NCI-H1092 (cell line): ENCODE data around the gene RAD50.

Source experiments
- DNase-seq: peaks from one replicate; lab custom pipeline; 2025; lab: John Stamatoyannopoulos, UW

The RAD50 gene

GRCh38 chr5:132662004-132662401 is 105.2 kb downstream of the RAD50 start:
- DNase-seq = no peak

- DNase-seq = no peak
Measured at GRCh38 chr5:132662925-132663770, 106.4 kb downstream of the RAD50 start.

DNA sequence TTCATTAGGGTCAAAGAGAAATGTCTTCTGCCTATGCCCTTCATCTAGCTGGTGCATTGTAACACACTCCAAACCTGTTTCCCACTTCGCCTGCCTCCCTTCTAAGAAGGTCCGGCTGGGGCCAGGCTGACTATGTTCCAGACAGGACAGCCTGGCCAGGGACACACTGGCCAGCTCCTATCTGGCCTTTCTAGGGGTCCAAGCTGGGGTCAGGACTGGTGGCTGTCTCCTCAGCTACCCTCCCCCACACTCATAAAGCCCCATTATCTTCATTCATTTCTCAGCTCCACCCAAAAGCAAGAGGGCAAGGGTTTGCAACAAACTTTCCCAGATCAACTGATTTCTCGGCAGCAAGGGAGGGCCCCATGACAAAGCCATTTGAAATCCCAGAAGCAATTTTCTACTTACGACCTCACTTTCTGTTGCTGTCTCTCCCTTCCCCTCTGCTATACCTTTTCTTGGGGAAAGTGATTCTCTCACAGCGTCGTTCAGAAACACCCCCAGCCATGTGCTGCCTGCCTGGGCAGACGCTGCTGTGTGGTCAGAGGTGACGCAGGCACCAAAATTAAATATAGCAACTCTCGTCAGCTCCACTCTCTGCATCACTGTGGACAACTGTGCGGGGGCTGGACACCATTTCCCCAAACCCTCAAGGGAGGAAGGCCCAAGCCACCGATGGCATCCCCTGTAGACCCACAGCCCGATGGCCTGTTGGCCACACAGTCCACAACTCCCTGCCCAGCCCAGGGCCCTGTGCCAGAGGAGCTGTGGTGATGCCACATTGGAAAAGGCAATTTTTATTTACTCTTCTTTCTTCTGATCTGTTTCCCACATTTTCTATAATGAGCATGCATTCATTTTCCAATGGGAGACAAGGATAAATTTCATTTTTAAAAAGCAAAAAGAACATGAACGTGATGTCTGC is 107.3 kb downstream of the RAD50 start:
- no peak for DNase-seq

DNA sequence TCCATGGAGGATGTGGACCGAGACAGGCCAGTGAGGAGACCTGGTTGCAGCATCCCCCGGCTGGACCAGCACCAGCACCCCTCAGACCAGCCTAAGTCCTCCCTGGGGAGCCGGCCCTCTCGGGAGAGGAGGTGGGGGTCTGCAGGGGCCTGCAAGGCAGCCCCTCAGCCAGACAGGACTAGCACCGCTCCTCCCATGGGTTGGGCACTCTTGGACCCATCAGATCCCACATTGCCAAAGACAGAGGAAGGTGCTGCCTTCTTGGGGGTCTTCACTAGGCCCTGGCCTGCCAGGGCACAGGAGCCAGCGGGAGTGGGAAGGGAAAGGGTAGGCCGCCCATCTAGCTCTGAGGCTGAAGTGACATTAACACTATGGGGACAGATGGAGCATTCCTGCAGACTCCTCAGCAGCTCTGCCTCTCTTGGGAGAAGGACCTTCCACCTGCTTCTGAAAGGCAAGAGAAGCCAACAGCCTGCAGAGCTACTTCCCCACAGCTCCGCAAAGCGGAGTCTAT is 108.0 kb downstream of the RAD50 start:
- DNase-seq = no peak

GRCh38 chr5:132665574-132666080 is 108.8 kb downstream of the RAD50 start:
- no peak for DNase-seq

- no peak for DNase-seq
Measured at GRCh38 chr5:132666310-132667123, 109.7 kb downstream of the RAD50 start.

DNA sequence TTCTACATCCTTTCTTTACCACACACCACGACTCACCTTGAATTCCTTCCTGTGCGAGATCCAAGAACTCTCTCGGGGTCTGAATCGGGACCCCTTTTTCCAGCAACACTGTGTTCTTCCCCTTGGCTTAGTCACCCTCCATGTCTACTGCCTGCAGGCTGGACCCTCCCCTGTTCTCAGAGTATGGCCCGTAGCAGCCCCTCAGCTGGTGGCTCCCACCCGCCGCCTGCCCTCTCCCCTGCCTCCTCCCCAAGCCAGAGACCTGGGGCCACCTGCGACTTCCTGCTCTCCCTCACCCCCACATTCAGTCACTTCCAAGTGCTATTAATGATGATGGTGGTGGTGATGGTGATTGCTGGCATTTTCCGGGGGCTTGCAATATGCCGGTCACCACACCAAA is 110.5 kb downstream of the RAD50 start:
- no peak for DNase-seq

DNA sequence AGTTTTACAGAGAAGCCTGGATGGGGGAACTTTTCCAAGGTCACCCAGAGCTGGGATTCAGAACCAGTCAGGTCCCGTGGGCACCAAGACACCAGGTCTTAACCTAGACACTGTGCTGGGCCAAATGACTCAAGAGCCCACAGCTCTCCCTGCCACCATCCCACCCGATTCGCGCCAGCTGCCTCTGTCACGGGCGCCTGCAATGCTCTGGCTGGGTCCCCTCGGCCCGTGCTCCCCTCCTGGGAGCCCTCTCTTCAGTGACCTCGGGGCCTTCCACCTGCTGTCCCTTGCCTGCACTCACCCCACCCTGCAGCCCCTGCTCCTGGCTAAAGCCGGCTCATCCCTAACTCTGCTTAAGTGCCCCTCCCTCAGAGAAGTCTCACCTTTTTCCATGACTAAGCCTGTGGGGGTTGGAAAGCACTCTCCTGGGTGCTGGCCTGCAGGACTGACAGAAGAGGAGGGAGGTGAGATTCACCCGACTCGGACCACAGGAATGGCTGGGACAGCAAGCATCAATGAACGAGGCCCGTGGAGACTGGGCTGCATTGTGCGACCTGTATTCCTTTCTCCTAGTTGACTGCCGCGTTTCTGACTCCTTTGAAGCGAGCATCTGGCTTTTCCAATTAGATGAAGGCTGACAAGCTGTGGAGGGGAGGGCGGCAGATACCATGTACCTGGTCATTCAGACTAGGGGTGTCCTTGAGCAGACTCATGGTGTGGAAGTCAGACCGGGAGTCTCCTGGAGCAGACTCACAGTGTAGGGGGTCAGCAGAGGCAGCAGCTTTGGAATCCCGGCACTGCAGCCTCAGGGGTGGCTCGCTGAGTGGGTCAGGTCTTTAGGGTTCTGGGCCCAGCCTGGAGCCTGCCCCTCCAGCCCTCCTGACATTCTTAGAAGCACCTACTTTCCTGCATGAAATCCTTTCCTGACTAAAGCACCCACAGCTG is 111.3 kb downstream of the RAD50 start:
- no peak for DNase-seq

DNA sequence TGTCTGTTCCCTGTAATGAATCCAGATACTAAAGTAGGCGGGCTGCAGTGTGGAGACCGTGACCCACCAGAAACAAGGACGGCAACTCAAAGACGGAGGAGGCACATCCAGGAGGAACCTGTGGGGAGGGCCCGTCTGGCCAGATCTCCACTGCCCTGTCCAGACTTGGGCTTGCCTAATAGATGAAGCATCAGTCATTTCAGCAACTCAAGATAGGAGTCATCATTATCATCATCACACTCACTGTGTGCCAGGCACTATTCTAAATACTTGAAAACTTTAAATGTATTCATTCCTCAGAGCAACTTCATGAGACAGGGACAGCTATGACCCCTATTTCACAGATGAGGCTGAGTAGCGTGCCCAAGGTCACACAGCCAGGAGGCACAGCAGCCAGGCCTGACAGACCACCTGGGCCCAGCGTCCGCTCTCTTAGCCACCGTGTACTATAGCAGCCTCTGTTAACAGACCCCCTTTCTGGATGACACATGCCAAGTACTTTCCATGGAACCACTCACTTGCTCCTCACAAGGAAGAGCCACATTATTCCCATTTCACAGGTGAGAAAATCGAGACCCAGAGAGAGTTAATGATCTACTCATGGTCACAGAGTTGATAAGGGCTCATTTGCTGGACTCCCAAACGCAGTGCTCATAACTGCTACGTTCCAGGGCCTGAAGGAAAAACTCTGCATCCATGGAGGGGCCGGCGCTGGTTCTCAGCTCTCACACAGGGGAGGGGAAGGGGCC is 112.1 kb downstream of the RAD50 start:
- DNase-seq = no peak

GRCh38 chr5:132669455-132669820 is 112.7 kb downstream of the RAD50 start:
- no peak for DNase-seq

DNA sequence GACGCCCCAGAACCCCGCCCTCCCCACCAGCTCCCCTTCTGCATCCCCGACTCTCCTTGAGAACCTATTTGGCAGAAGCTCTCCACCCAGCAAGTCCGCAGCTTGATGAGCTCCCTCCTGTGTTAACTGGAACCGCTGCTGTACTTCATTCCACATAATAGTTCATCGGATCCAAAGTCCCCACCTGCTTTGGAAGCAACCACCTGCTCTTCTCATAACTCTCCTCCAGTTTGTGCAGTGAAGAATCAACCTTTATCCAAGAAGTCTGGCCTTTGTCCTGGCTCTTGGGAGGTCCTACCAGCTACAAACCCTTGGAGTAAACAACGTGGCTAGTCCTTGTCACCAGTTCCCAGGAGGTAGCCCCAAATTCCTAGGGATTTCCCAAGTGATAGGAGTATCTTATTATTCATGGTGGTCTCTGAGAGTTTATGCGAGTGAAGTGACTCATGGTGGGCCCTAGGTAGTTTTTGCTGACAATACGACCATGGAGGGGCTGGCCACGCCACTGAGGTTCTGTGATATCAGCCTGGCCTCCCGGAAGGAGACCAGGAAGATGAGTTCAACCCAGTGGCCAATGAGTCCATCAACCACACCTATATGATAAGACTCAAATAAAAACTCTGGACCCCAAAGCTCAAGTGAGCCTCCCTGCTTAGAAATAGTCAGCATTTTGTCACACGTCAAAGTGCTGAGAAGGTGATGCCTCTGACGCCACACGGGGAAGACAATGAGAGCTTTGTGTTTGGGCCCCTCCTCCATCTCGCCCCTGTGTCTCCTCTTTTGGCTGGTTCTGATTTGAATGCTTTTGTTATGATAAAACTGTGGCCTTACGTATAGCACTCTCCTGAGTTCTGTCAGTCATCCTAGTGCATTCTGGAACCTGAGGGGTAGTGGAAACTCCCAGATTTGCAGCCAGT is 113.4 kb downstream of the RAD50 start:
- no peak for DNase-seq

- no peak for DNase-seq
Measured at GRCh38 chr5:132671000-132671399, 114.2 kb downstream of the RAD50 start.

- no peak for DNase-seq
Measured at GRCh38 chr5:132673488-132673887, 116.7 kb downstream of the RAD50 start.

DNA sequence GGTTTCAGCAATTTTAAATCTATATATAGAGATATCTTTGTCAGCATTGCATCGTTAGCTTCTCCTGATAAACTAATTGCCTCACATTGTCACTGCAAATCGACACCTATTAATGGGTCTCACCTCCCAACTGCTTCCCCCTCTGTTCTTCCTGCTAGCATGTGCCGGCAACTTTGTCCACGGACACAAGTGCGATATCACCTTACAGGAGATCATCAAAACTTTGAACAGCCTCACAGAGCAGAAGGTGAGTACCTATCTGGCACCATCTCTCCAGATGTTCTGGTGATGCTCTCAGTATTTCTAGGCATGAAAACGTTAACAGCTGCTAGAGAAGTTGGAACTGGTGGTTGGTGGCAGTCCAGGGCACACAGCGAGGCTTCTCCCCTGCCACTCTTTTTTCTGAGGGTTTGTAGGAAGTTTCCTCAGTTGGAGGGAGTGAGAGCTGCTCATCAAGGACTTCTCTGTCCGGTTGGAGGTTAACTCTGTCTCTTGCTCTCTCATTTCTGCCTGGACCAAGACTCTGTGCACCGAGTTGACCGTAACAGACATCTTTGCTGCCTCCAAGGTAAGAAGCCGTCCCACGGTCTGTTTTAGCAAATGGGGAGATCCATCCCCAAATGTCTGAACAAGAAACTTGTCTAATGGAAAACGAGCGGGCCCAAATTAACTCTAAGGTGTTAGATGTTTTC is 117.3 kb downstream of the RAD50 start, which contains the start of gene IL4:
IL4 (plus strand) TSS at position 51 of the 692 bp plus-strand sequence; CDS start at position 113, 62 bp downstream.
- no peak for DNase-seq

- no peak for DNase-seq
Measured at GRCh38 chr5:132674671-132675506, 118.1 kb downstream of the RAD50 start.

GRCh38 chr5:132675936-132676689 is 119.3 kb downstream of the RAD50 start:
- no peak for DNase-seq
